HG03097 (cell line): ENCODE measurements around the gene CLASRP.

ENCODE experiments used
- ATAC-seq: cut with Tn5 transposase; IDR thresholded peaks from one replicate; pipeline ENCODE4 v1.9.1; 2021; ENCODE audit not compliant: unreplicated experiment, low FRiP score

The CLASRP gene

GRCh38 chr19:45020071-45020470 lies 18.8 kb upstream of the CLASRP start:
- ATAC-seq, result no peak

GRCh38 chr19:45021971-45022370 lies 16.9 kb upstream of the CLASRP start:
- ATAC-seq, result no peak

- no peak for ATAC-seq
These were observed 15.8 kb upstream of the CLASRP start for GRCh38 chr19:45023048-45023447.

- no peak for ATAC-seq
These were observed 13.6 kb upstream of the CLASRP start for GRCh38 chr19:45025264-45025663.

GRCh38 chr19:45027371-45027770 lies 11.5 kb upstream of the CLASRP start:
- ATAC-seq, result no peak

GRCh38 chr19:45030825-45031224 lies 8.0 kb upstream of the CLASRP start:
- ATAC-seq, result no peak

GRCh38 chr19:45032421-45032820 lies 6.4 kb upstream of the CLASRP start:
- ATAC-seq, result no peak

GRCh38 chr19:45035755-45036154 lies 3.1 kb upstream of the CLASRP start:
- ATAC-seq, result no peak

- ATAC-seq, result no peak
These were observed 1.3 kb upstream of the CLASRP start for GRCh38 chr19:45037393-45038169.

- no peak for ATAC-seq
These were observed 1.4 kb downstream of the CLASRP start for GRCh38 chr19:45040059-45040771.

GRCh38 chr19:45041125-45041524 lies 2.3 kb downstream of the CLASRP start:
- ATAC-seq, result no peak

- ATAC-seq, result no peak
These were observed 7.0 kb downstream of the CLASRP start for GRCh38 chr19:45045671-45046353.

GRCh38 chr19:45046355-45046754 lies 7.5 kb downstream of the CLASRP start:
- no peak for ATAC-seq

- ATAC-seq, result no peak
These were observed 8.4 kb downstream of the CLASRP start for GRCh38 chr19:45047188-45047797.

- ATAC-seq, result no peak
These were observed 10.4 kb downstream of the CLASRP start for GRCh38 chr19:45049073-45049736.

GRCh38 chr19:45050036-45050435 lies 11.2 kb downstream of the CLASRP start:
- no peak for ATAC-seq

GRCh38 chr19:45051929-45052579 lies 13.2 kb downstream of the CLASRP start:
- no peak for ATAC-seq

GRCh38 chr19:45056831-45057230 lies 18.0 kb downstream of the CLASRP start:
- ATAC-seq, result no peak

- no peak for ATAC-seq
These were observed 18.6 kb downstream of the CLASRP start for GRCh38 chr19:45057444-45057843.

- ATAC-seq, result no peak
These were observed 19.8 kb downstream of the CLASRP start for GRCh38 chr19:45058622-45059159.
